GM19239 (cell line): ENCODE measurements around the gene TTC14.

Experiments
- DNase-seq: peaks from one replicate; pipeline ENCODE4 v3.0.0; 2011; ENCODE audit warnings: low spot score; ENCODE audit not compliant: insufficient read length
- FAIRE-seq: peaks from 2 replicates; lab custom pipeline; 2011; peaks lifted over from hg19 to GRCh38; lab: Jason Lieb, UNC

TTC14 gene

GRCh38 chr3:180630371-180630770 lies 28.4 kb downstream of the TTC14 start:
- FAIRE-seq (no peak), DNase-seq (no peak)

DNA sequence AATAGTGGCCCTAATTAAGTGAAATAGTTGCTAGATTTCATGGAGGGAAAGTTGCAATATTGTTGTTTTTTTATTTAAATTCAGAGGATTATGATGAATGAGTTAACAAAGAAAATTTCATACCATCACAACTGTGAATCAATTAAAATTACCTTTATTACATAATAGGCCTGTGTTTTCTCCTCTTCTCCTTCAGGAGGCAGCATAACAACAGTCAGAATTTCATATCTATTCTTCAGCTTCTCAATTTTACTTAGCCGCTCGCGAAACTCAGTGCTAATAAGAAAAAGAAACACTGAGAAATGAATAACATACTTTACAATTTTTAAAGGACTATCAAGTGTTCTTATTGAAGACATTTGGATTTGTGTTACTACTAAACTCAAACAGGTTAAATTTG lies 29.4 kb downstream of the TTC14 start:
- no peak for DNase-seq
- FAIRE-seq, result no peak

DNA sequence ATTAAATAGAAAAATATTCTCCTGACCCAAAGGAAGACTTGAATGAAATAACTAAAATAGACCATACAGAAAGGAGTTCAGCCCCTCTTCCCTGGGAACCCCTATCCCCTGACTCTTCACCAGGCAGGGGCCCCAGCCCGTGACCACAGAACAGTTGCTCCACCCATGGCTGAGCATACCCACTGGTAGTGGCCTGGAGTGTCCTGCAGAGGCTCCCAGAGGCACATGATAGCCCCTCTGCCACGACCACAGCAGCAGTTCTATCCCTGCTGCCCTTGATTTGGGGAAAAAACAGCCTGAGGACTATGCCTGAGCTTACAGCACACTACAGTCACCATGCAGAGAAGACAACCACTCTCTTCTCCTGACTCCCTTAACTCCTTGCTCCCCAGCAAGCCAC lies 31.8 kb downstream of the TTC14 start:
- DNase-seq (no peak), FAIRE-seq (no peak)

GRCh38 chr3:180640987-180641386 lies 39.0 kb downstream of the TTC14 start:
- DNase-seq (no peak), FAIRE-seq (no peak)

GRCh38 chr3:180646187-180646790 lies 44.3 kb downstream of the TTC14 start:
- DNase-seq, result no peak

GRCh38 chr3:180656406-180656805 lies 54.4 kb downstream of the TTC14 start:
- DNase-seq (no peak), FAIRE-seq (no peak)

More at GRCh38 chr3:180646187-180646790, 44.3 kb downstream of the TTC14 start:
- no peak for FAIRE-seq

DNA sequence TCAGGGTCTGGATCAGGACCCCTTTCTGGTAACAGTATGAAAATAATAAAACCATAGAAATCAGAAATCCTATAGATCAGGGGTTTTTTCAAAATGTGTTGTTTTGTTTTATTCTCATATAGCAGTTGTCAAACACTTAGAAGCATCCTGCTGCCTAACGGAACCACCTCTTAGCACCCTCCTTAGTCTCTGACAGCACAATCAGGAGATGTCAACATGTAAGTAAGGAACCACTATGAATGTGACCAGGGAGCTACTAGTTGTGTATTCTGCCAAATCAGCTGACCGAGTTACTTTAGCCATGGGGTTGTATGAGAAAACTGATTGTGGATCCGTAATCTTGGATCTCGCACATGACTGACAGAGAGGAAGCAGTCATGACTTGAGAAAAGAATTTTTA lies 55.1 kb downstream of the TTC14 start:
- no peak for FAIRE-seq
- no peak for DNase-seq
